Smooth muscle cell (in vitro differentiated cells): ENCODE results near the gene LYPD6B. TPM values are rescaled to one million over a fixed set of nuclear protein-coding genes. Genes with fewer than 3 reads are reported as not detected.

ENCODE experiments used
- DNase-seq: peaks from one replicate; lab custom pipeline; 2025; ENCODE audit not compliant: unreplicated experiment; lab: John Stamatoyannopoulos, UW
- H2AFZ ChIP-seq: fragments of 200-600 bp; sonication (generic); 2 replicates; pipeline ENCODE4 v1.6.0; 2016; ENCODE audit warnings: antibody characterized with exemption, low read depth, mild to moderate bottlenecking
- H3F3A ChIP-seq: fragments of 200-600 bp; sonication (generic); 2 replicates; pipeline ENCODE4 v1.6.0; 2017; ENCODE audit warnings: antibody characterized with exemption, low read depth
- H3K27ac ChIP-seq: fragments of 200-600 bp; sonication (generic); 2 replicates; pipeline ENCODE4 v1.5.1; 2016; ENCODE audit warnings: low read depth, mild to moderate bottlenecking
- H3K27me3 ChIP-seq: fragments of 200-600 bp; sonication (generic); 2 replicates; pipeline ENCODE4 v1.6.1; 2016; ENCODE audit warnings: low read depth, mild to moderate bottlenecking
- H3K36me3 ChIP-seq: fragments of 200-600 bp; sonication (generic); 2 replicates; pipeline ENCODE4 v1.5.1; 2016; ENCODE audit warnings: low read depth
- H3K4me1 ChIP-seq: fragments of 200-600 bp; sonication (generic); 2 replicates; pipeline ENCODE4 v1.5.1; 2016; ENCODE audit warnings: low read depth
- H3K4me2 ChIP-seq: fragments of 200-600 bp; sonication (generic); 2 replicates; pipeline ENCODE4 v1.6.0; 2016; ENCODE audit warnings: mild to moderate bottlenecking
- H3K4me3 ChIP-seq: fragments of 200-600 bp; sonication (generic); 2 replicates; pipeline ENCODE4 v1.5.1; 2016; ENCODE audit warnings: mild to moderate bottlenecking
- H3K79me2 ChIP-seq: fragments of 200-600 bp; sonication (generic); 2 replicates; pipeline ENCODE4 v1.6.0; 2016; ENCODE audit warnings: low read depth, mild to moderate bottlenecking
- H3K9ac ChIP-seq: fragments of 200-600 bp; sonication (generic); 2 replicates; pipeline ENCODE4 v1.6.0; 2016; ENCODE audit warnings: low read depth
- H3K9me3 ChIP-seq: fragments of 200-600 bp; sonication (generic); replicated peaks from 2 replicates; pipeline ENCODE4 v1.5.1; 2016; ENCODE audit warnings: low read depth
- H4K20me1 ChIP-seq: fragments of 200-600 bp; sonication (generic); 2 replicates; pipeline ENCODE4 v1.6.0; 2016; ENCODE audit warnings: low read depth
- whole genome bisulfite sequencing: methylation state at CpG from one replicate; pipeline ENCODE4 v1.1.7; 2016; ENCODE audit warnings: low lambda C conversion rate; 5-methylcytosine and 5-hydroxymethylcytosine counted together
- polyA plus RNA-seq: library from polyadenylated mRNA; unstranded; fragments of >200 nt; fragmentation: Nextera tagmentation; extraction: Ambion mirVana; gene quantifications from 2 replicates; pipeline ENCODE4 v1.2.1, GENCODE V29; 2016
- total RNA-seq: library from RNA; depleted of rRNA; stranded (reverse); fragments of >200 nt; gene quantifications from 2 replicates; pipeline ENCODE4 v1.2.3, GENCODE V29; 2014
- TF ChIP-seq, protein P1 (sequence below): fragments of 200-600 bp; sonication (generic); IDR thresholded peaks from 2 replicates; pipeline ENCODE4 v1.5.1; 2017; ENCODE audit warnings: borderline replicate concordance, mild to moderate bottlenecking, antibody characterized with exemption; ENCODE audit not compliant: insufficient read depth, poor library complexity, severe bottlenecking

The LYPD6B gene
- total and polyA plus RNA-seq, 2 experiments from 2014 or later = 4.9 to 10.6 TPM

DNA sequence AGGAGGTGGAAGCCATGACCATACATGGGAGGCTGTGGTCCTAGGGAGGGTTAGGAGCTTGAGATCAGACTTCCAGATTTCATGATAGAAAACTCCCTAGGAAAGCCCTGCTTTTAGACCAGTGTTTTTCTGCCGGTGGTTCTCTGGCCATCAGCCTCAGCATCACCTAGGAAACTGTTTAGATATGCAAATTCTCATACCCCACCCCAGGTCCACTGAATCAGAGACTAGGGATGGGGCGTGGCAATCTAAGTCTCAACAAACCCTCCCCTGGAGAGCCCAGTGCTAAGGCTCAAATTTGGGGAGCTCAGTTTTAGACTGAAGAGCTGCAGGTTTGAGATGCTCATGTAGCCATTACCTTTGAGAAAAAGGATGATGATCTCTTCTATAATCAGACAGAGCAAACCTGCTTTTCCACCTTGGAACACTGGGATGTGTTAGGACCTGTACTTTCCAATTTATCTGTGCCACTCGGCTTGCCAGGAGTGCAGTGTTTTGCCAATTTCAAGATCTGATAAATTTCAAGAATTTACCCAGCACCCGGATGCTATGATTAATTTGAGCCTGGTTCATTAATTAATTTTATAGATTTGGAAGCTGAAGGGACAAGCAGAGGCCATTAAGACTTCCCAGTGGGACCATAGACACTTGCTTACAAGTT, 31.5 kb upstream of the LYPD6B start:
- Histone ChIP-seq H2AFZ (no peak overlapping the region), H3K9ac (no peak overlapping the region), H3K4me3 (no peak overlapping the region), H3K4me1 (no peaks in the 10 kb centered on the region), H3K9me3 (no peaks in the 10 kb centered on the region), H3K27ac (no peak overlapping the region), H4K20me1 (no peaks in the 10 kb centered on the region), H3K4me2 (no peak overlapping the region), H3K36me3 (no peaks in the 10 kb centered on the region), H3K27me3 (no peaks in the 10 kb centered on the region), H3K79me2 (no peaks in the 10 kb centered on the region), H3F3A (no peaks in the 10 kb centered on the region)
- TF ChIP-seq, protein P1, sequence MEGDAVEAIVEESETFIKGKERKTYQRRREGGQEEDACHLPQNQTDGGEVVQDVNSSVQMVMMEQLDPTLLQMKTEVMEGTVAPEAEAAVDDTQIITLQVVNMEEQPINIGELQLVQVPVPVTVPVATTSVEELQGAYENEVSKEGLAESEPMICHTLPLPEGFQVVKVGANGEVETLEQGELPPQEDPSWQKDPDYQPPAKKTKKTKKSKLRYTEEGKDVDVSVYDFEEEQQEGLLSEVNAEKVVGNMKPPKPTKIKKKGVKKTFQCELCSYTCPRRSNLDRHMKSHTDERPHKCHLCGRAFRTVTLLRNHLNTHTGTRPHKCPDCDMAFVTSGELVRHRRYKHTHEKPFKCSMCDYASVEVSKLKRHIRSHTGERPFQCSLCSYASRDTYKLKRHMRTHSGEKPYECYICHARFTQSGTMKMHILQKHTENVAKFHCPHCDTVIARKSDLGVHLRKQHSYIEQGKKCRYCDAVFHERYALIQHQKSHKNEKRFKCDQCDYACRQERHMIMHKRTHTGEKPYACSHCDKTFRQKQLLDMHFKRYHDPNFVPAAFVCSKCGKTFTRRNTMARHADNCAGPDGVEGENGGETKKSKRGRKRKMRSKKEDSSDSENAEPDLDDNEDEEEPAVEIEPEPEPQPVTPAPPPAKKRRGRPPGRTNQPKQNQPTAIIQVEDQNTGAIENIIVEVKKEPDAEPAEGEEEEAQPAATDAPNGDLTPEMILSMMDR = no peak
- 95% methylated on average over 4 of the region's 4 CpGs for WGBS
- no peak for DNase-seq

DNA sequence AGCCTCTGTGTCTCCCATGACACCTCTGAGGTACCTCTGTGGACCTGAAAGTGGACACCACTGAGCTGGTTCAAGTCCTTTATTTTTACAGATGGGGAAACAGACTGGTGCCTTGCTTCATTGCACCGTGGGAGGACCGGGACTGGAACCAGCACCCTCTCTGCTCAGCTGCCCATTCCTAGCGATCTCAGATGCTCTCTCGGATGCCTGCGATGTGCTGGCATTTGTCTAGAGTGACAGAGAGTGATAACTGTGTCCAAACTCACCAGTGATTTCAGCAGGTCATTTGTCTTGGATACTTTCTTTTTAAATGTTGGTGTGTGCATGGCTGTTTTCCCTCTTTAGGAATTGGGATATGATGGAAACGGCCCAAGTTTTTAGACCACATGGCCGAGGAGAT, 30.1 kb upstream of the LYPD6B start:
- TF ChIP-seq, protein P1 = no peak
- Histone ChIP-seq H3K4me3 (no peak overlapping the region), H3K36me3 (no peaks in the 10 kb centered on the region), H3F3A (no peaks in the 10 kb centered on the region), H3K27ac (no peak overlapping the region), H3K9me3 (no peaks in the 10 kb centered on the region), H3K4me2 (no peak overlapping the region), H3K27me3 (no peaks in the 10 kb centered on the region), H3K9ac (no peak overlapping the region), H2AFZ (no peak overlapping the region), H4K20me1 (no peaks in the 10 kb centered on the region), H3K4me1 (no peaks in the 10 kb centered on the region), H3K79me2 (no peaks in the 10 kb centered on the region)
- DNase-seq = no peak
- WGBS = 86% methylated on average over 7 of the region's 7 CpGs

DNA sequence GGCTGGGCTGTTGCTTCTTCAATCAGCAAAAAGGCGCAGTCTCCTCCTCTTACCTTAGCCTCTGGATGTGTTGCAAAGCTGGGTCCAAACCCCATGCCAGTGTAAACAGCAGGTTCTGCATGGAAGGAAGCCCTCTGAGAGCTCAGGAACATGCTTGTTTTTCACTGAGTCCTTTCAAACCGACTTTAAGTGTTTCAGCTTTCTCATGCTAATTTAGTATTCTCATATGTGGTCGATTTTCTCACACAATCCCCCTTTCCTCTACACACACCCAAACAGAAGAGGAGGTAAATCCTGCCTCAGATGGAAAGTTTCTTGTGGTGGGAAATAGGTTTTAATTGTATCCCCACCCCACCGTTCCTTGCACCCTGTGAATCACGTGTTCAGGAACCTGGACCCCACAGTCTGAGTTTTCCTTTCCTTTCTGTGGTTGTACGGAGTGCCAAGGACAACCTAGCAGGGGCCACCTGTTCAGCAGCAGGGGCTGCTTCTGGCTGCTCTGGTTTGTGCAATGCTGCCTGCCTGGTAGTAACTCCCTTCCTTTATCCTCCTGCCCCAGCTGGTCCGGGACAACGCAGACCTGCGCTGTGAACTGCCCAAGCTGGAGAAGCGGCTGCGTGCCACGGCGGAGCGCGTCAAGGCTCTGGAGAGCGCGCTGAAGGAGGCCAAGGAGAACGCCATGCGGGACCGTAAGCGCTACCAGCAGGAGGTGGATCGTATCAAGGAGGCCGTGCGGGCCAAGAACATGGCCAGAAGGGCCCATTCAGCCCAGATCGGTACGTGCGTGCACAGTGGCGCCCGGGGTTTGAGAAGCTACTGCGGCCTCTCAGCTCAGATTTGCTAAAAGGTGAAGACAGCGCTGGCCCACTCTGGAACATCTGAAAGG, 28.7 kb upstream of the LYPD6B start:
- Histone ChIP-seq H3K79me2 (no peaks in the 10 kb centered on the region), H3K4me2 (no peak overlapping the region), H3K4me3 (no peak overlapping the region), H3K27ac (no peak overlapping the region), H4K20me1 (no peaks in the 10 kb centered on the region), H3F3A (no peaks in the 10 kb centered on the region), H3K27me3 (no peaks in the 10 kb centered on the region), H2AFZ (no peak overlapping the region), H3K9ac (no peak overlapping the region), H3K36me3 (no peaks in the 10 kb centered on the region), H3K9me3 (no peaks in the 10 kb centered on the region), H3K4me1 (no peaks in the 10 kb centered on the region)
- 96% methylated on average over 31 of the region's 31 CpGs for WGBS
- TF ChIP-seq, protein P1 = no peak
- no peak for DNase-seq
